NB4 (cell line): ENCODE data around the gene EPB41L2.
"Not testable (repeated sequence)": the region's sequence is repeated elsewhere in the genome, so short reads cannot be mapped to it uniquely, and the experiment has no call there.

Experiments
- CTCF ChIP-seq: IDR thresholded peaks from one replicate; pipeline ENCODE4 v1.5.1; 2012; ENCODE audit warnings: low read depth, low read length
- POLR2A ChIP-seq: IDR thresholded peaks from 2 replicates; pipeline ENCODE4 v1.6.1; 2011; ENCODE audit warnings: mild to moderate bottlenecking; ENCODE audit not compliant: insufficient read length; ENCODE audit errors: extremely low read depth

GRCh38 chr6:130801368-130801767, 261.7 kb downstream of the EPB41L2 start:
- not testable (repeated sequence) for TF ChIP-seq CTCF, POLR2A
